HuH-7.5 (cell line): Measurements from ENCODE around the gene MDM2.

Experiments
- DNase-seq: peaks from one replicate; pipeline ENCODE4 v3.0.0; 2011; ENCODE audit warnings: low spot score

Gene MDM2

DNA sequence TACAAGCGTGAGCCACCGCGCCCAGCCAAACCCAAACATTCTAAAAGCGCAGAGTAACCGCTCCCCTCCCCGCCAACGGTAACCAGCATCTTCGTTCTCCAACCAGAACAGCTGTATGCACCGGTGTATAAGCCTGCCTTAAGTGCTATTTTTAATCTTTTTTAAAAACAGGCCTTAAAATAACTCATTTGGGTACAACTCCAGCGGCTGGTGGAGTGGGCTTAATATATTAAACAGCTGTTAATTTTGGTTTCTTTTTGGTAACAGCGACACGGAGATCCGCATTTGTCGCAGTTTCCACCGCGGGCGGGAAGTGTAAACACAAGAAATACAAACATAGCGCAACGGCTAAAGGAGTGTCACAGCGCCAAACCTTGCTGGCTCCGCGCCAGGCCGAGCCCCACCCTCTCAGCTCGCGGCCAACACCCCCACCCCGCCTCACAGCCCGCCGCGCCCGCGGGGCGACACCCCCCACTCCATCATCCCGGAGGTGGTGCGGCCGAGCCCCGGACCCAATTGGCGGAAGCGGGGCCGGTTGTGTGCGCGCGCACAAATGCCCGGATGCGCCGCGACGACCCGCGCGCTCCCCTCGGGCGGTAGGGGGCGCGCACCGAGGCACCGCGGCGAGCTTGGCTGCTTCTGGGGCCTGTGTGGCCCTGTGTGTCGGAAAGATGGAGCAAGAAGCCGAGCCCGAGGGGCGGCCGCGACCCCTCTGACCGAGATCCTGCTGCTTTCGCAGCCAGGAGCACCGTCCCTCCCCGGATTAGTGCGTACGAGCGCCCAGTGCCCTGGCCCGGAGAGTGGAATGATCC, at the start of gene MDM2:
Gene MDM2, plus strand, starts transcription at position 602 of the 812 bp plus-strand sequence. CDS start 301 bp downstream, outside the sequence.
- peak; percentile 95 for DNase-seq

DNA sequence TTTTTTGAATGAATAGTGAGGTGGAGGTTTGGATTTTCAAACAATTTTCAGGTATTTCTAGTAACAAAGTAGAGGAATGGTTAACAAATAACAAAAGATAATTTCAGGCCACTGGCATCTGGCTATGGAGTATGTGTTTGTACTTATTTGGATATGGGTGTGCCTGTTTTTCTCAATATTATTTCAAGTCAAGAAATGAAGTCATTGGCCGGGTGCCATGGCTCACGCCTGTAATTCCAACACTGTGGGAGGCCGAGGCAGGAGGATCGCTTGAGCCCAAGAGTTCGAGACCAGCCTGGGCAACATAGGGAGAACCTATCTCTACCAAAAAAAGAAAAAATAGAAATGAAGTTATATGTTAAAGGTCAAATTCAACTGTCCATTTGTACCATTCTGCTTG, 48.1 kb upstream of the MDM2 start:
- no peak for DNase-seq

DNA sequence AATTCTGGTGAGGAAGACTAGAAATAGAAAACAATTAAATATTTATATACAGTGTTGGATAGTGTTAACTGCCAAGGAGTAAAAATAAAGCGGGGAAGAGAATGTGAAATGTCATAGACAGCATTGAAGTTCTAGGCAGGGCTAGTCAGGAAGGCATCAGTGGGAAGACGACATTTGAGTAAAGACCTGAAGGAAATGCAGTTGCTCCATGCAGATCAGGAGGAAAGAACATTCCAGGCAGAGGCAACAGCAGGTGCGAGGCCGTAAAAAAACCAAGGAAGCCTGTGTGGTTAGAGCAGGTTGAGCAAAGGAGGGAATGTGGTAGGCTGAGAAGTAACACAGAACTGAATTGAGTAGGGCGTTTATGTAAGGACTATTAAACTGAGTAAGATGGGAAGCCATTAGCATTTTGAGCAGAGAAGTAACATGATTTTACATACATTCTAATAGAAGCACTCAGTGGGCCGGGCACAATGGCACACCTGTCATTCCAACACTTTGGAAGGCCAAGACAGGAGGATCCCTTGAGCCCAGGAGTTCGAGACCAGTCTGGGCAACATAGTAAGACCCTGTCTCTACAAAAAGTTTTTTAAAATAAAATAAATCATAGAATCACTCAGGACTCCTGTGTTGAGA, 47.1 kb upstream of the MDM2 start:
- DNase-seq = no peak

DNA sequence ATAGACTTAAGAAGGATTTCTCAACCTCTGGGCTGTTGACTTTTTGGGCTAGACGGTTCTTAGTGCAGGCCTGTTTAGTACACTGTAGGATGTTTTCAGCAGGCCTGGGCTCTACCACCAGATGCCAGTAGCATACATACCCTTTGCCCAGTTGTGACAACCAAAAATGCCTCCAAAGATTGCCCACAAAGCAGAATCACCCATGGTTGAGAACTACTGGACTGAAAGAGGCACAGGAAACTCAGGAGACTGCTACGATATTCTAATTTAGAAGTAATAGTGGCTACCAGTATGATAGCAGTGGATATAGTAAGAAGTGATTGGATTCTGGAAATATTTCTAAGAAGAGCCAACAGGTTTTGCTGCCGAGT, 46.5 kb upstream of the MDM2 start:
- no peak for DNase-seq

DNA sequence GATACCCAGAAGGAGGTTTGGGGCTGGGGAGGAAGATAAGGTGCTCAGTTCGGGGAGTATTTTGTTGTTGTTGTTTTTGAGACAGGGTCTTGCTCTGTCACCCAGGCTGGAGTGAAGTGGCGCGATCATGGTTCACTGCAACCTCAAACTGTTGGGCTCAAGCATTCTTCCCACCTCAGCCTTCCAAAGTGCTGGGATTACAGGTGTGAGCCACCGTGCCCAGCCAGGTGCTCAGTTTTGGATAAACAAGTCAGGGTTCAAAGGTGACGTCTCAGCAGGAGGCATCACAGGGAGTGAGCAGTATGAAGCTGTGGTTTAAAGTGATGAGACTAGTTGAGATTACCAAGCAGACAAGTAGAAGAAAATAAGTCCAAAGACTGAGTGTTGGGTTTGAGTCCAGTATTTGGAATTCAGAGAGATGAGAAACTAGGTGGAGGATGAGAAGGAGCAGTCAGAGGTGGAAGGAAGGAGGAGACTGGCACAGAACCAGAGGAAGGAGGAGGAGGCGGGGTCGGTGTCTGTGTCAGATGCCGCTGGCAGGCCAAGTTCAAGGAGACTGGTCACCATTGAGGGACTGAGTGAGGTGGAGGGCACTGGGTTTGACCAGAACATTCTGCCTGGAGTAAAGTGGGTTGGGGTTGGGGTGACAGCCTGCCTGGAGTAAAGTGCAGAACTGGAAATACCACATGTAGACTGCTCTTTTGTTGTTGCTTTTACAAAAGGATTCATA, 45.9 kb upstream of the MDM2 start:
- no peak for DNase-seq

DNA sequence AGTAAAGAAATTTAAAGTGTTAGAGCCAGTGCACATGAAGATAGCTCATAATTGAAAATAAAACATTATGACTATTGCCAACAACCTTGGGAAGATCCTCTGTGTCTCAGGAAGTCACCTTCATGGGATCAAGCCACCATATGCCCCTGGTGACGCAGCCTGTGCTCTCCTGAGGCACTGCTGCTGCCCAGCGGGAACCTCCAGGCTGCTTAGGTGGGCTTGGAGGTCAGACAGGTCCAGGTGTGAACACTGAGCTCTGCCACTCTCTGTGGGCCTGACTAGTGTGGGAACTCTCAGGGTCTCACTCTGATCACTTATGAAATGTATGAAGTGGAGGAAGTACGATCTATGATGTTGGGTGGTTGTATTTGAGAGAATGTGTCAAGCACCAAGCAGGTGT, 45.3 kb upstream of the MDM2 start:
- no peak for DNase-seq

DNA sequence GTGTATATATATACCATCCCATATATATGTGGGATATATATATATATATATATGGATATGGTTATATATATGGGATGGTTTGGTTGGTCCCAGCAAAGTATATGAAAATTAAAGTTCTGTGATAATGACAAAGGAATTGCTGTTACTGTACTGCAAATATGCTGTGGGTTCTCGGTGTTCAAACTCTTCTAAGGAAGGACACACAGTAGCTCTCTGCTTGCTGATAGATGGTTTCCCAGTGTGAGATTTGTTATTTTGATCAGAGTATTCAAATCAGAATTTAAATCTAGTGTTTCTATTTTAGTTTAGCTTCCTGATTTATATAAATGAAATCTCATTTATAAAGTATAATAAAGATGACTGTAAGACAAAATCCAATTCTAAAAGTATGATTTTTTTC, 42.3 kb upstream of the MDM2 start:
- DNase-seq = no peak

DNA sequence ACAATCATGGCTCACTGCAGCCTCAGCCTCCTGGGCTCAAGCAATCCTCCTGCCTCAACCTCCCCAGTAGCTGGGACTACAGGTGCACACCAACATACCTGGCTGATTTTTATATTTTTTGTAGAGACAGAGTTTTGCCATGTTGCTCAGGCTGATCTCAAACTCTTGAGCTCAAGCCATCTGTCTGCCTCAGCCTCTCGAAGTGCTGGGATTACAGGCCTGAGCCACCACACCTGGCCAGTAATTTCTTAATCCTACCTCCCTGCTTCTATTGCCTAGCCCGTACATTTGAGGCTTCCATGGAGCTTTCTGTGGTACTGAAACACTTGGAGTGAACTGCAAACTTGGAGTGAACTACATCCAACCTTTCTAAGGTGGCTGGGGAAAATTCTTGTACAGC, 41.3 kb upstream of the MDM2 start:
- DNase-seq = no peak

DNA sequence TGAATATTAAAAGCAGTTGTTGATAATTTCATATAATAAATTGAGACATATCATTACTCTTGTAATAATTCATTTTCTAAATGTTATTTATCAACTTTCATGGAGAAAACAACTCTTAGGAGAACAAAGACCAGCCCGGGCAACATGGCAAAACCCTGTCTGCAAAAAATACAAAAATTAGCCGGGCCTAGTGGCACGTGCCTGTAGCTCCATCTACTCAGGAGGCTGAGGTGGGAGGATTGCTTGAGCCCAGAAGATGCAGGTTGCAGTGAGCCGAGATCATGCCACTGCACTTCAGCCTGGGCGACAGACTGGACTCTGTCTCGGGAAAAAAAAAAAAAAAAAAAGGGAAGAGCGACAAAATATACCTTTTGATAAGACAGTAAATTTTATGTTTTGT, 40.8 kb upstream of the MDM2 start:
- DNase-seq = no peak

DNA sequence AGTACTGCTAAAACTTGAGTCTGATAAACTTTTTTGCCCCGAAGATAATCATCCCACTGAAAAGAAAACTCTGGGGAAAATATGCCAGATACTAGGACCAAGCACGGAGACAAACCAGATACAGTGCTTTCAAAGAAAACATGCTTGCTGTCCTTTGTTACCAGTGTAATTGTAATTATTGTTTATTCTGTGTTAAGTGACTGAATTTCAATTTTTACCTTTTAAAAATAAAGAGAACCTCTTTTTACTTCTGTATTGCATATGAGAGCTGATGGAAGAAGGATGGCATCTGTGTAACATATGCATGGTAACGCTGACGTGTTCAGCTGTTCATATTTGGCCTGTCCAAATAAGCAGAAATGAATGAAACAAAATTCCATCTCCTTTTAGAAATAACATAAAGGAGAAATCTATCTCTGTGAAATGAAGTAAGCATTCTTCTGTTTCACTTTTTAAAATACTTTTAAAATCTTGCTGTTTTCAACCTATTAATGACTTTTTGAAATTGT, 39.5 kb upstream of the MDM2 start:
- DNase-seq = no peak

DNA sequence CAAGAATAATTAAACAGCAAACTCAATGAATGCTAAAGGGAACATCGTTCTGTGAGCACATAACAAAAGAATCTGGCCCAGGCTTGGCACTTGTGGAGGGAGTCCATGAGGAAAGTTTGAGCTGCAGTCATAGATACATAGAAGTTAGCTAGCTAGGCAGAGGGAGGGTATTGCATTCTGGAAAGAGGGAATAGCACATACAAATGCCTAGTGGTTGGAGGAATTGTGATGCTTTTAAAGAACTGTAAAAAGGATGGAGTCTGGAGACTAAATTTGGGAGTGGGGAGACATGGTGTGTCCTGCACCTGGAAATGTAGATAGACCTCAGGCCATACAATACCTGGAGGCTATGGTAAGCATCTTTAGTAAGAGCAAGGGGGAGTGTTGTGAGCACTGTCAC, 38.0 kb upstream of the MDM2 start:
- no peak for DNase-seq

DNA sequence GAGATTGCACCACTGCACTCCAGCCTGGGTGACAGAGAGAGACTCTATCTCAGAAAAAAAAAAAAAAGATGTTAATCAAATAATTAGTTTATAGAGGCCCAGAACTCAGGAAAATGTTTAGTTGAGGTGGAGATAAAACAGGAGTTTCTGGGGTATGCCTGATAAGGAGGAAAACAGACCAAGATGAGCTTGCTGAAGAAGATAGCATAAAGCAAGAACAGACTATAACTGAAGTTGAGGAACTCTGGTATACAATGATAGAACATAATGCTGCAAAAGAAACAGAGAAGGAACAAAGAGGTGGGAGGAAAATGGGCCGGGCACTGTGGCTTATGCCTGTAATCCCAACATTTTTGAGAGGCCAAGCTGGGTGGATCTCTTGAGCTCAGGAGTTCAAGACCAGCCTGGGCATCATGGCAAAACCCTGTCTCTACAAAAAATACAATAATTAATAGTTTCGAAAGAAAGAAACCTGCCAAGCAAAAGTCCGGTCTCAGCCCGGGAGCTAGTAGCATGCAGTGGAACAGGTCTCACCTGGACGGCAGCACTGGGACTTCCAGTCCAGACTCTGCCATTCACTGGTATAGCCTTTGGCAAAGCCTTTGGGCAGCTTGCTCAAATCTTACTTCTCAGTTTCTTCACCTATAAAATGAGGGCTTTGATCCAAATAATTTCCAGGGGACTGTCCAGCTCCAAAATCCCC, 36.6 kb upstream of the MDM2 start:
- DNase-seq = no peak

DNA sequence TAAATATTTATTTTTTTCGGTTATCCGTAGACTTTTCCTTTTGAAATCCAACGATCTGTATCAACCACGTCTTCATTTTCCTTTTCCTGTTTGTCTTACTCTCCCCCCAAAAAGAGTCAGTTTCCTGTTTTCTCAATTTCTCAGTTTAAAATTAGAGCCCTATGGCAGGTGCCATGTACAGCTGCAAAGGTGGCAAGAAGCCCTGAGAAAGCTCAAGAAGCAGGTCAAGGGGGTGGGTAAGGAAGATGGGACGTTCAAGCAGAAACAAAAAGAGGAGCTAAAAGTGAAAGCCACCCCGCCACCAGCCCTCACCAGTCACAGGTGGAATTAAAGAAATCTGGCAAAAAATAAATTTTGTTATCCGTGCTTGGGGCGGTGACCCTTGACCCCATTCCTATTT, 35.3 kb upstream of the MDM2 start:
- no peak for DNase-seq

DNA sequence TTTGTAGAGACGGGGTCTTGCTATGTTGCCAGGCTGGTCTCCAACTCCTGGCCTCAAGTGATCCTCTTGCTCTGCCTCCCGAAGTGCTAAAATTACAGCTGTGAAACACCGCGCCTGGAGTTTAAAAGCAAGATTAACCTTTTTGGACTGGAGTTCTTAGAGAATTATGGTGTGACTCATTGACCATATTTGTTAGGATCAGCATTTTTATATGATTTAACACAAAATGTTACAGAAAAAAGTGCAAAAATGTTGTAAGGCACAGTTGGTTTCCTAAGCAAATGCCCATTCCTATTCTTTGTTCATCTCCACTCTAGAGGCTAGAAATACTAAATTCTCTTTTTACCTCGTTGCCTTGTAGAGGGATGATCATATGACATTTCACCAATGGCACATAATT, 34.4 kb upstream of the MDM2 start:
- no peak for DNase-seq

DNA sequence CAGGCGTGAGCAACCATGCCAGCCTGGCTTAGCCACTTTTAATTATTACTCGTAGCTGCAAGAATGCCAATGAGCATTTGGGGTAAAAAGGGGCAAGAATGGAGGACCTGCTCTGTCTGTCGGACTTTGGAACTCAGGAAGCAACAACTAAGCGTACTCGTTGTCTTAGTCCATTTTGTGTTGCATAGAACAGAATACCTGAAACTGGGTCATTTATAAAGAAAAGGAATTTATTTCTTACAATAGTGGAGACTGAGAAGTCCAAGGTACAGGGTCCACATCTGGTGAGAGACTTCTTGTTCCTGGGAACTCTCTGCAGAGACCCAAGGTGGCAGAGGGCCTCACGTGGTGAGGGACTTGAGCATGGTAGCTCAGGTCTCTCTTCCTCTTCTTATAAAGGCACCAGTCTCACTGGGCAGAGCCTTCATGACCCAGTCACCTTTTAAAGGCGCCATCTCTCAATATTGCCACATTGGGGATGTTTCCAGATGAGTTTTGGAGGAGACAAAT, 32.8 kb upstream of the MDM2 start:
- DNase-seq = no peak

DNA sequence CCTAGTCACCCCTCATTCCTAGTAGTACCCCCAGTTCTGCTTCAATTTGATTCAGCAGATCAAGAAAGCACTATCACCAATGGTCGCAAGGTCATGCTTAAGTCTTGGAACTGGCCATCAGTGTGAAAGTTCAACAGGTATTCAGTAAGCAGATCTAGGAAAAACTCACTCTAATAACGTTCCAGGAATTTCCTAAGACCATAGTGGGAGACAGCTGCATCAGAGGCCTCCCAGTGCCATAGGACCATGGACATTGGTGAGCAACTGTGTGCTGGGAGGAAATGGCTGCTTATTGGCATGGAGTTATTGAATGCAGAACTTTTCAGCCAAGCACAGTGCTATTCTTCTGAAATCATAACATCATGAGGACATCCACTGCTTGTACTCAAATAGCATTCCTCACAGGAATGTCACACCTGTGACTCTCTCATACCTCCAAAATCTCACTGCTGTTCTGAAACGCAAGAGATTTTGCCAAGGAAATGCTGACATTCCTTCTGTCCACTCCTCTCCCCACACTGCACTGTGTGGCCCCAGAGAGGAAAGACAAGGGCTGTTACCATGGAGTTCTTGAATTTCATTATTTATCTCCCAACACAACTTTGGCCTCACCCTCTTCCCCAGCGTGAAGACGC, 30.9 kb upstream of the MDM2 start:
- DNase-seq = no peak

DNA sequence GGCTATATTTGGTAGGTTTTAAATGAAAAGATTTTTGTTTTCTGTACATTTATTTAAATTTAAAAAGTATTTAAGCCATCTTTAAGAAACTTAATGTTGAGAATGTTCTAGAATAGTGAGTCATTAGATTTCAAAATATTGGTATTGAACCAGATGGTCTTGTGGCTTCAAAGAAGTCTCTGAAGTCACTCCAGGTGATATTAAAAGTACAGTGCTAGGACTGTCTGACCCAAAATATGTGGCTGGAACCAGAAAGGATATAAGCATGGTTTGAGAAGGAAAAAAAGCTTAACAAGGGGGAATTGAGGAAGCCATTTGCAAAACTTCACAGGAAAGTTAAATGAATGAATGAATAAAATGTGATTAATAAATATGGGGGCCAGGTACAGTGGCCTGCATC, 28.7 kb upstream of the MDM2 start:
- no peak for DNase-seq

DNA sequence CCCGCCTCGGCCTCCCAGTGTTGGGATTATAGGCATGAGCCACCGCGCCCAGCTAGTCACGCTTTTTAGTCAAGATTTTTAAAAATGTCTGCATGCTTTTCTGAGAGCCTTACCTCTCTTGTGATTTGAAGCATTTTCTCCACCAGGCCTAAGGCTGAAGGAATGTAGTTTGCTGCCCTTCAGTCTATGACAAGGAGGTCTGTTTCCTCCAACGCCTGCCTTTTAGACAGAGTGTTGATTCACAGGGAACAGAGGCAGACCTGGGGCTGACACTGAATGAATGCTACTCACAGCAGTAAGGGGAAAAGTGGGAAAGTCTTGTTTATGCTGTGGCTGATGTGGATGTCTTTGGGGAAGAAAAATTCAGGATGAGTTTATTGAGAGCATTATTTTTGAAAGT, 27.2 kb upstream of the MDM2 start:
- no peak for DNase-seq

DNA sequence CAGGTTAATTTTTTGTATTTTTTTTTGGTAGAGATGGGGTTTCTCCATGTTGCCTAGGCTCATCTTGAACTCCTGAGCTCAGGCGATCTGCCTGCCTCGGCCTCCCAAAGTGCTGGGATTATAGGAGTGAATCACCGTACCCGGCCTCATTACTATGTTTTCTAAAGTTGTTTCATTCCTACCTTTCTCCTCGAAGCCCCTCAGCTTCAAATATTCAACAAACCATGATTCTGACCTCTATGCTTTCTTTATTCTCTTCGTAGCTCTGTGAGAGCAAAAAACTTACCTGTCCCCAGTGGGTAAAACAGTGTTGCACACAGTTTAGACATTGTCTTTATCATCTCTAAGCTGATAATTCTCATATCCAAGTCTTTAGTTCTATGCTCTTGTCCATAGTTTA, 26.2 kb upstream of the MDM2 start:
- DNase-seq = no peak

DNA sequence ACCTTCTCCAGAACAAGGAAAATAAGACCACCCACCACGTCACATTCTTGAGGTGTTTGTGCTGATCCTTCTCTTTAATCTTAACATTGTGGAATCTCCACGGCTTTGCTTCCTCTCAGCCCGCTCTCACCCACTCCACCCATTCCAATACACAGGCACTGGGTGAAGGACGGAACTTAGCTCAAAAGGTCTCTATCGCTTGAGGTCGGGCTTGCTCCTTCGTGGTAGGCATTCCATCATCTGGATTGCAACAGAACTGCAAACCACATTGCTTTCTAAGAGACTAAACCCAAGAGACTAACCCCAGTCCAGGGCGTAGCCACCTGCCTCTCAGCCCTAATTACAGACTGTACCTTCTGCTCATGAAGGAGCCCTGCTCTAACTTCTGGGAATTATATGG, 24.0 kb upstream of the MDM2 start:
- no peak for DNase-seq

DNA sequence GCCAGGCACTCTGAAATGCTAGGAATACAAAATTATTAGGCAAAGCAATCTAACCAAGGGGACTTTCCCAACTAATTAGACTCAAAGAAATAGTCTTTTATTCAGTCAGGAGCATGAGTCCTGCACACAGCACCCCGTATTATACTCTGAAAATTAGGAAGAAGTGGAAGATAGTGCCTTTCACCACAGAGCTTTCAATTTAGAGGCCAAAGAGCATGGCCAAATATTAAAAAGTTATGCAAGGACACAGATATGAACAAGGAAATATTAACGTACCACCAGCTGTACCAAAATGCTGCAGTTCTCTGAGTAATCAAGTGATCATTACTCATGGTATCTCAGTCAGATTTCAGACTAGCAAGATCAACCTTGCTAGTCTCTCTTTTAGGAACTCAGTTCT, 22.6 kb upstream of the MDM2 start:
- no peak for DNase-seq

DNA sequence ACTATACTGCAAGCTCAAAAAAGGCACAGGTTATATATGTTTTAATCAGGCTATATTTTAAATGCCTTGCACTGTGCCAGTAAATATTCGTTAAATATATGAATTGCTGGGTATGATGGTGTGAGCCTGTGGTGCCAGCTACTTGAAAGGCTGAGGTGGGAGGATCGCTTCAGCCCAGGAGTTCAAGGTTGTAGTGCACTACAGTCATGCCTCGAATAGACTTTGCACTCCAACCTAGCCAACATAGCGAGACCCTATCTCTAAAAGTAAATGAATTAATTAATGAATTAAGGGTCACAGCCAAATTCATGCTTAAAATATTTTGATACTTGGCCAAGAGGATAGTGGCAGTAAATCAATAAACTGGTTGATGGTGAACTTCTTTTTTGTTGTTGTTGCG, 22.2 kb upstream of the MDM2 start:
- no peak for DNase-seq
